Activated CD4-positive, alpha-beta T cell treated with anti-CD3 and anti-CD28 coated beads, Interleukin-2, amount 50 U/mL, for 16 hours (primary cell): Measurements from ENCODE around the gene ANKH.

Experiments
- DNase-seq: peaks from one replicate; pipeline ENCODE4 v3.0.0-alpha.2; 2020

ANKH gene

DNA sequence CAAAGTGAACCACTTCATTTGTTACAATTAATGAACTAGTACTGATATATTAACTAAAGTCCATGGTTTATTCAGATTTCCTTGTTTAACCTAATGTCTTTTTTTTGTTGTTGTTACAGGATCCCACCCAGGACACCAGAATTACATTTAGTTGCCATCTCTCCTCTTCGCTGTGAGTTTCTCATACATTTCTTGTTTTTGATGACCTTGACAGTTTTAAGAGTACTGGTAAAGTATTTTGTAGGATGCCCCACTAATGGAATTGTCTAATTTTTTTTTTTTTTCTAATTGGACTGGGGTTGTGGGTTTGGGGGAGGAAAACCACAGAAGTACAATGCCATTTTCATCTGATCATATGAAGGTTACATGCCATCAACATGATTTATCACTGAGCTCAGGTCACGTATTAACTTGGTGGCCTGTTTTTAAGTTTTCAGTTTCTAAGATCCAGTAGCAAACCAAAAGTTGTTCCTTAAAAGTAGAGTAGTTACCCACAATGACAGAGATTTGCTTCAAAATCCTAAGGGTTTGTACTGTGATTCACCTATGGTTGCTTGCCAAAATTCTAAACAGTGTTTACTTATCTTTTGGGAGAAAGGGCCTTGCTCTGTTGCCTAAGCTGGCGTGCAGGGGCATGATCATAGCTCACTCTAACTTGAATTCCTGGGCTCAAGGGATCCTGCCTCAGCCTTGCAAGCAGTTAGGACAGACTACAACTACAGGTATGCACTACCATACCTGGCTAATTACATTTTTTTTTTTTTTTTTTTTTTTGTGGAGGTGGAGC, 211.6 kb downstream of the ANKH start:
- no peak for DNase-seq

DNA sequence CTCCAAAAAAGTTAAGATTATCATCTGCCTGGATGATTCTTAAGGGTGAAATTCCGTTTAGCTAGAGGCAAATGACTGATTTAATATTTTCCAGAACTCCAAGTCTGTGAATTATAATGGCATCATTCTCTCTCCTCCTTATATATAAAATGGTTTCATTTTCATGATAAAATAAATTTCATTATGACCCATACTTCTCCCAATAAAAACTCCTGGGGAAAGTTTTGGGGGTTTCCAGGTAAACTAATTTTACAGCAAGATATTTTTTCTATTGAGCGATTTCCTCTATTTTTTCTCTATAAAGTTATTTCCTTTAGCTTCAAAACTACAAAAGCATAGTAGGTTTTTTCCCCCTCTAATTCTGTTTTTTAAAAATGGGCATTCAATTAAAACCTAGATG, 214.7 kb downstream of the ANKH start:
- DNase-seq = no peak

DNA sequence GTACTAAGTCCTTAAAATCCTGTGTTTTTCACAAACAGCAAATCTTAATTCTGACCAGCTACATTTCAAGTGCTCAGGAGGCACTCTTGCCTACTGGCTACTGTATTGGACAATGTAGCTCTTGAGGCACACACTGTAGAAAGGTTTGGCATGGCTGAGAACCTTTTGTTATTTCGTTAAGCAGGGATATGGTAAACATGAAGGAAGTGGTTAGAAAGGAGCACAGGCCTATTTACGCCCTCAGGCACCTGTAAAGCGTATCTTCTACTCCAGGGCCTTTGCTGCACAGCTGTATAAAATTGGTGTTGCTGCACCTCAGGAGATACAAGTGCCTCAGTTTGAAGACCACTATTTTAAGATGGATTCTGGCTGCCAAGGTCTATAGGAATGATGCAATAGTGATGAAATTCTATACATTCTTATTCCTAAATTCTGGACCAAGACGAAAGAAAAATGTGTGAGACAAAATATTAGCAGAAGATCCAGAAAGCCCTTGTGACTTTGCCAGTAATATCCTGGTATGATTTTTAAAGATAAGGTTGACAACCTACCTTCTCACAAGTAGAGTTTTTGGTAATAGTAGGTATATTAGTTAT, 216.3 kb downstream of the ANKH start:
- no peak for DNase-seq
